Activated T-helper 1 cell treated with anti-CD3 and anti-CD28 coated beads, Interleukin-12 subunit alpha, Interleukin-12 subunit beta, Interleukin-2, Interleukin-4 antibody, amounts not matched to agents 30 ng/mL and 10 ng/mL and 1 ng/mL, durations not matched to agents 14 hours and 24 hours and 36 hours (primary cell): ENCODE results near the gene ABCA8. TPM values are rescaled to one million over a fixed set of nuclear protein-coding genes. Genes with fewer than 3 reads are reported as not detected.

Source experiments
- DNase-seq: peaks from one replicate; pipeline ENCODE4 v3.0.0; 2021; ENCODE audit warnings: low spot score
- H3K27ac Mint-ChIP-seq: one replicate; pipeline ENCODE4 v1.8.0; 2021; ENCODE audit warnings: mild to moderate bottlenecking, mixed read lengths
- H3K27me3 Mint-ChIP-seq: one replicate; pipeline ENCODE4 v1.8.0; 2022; ENCODE audit warnings: mild to moderate bottlenecking, moderate library complexity, mixed read lengths; ENCODE audit not compliant: insufficient read depth
- H3K36me3 Mint-ChIP-seq: one replicate; pipeline ENCODE4 v1.8.0; 2021; ENCODE audit warnings: low read depth, mixed read lengths
- H3K4me1 Mint-ChIP-seq: one replicate; pipeline ENCODE4 v1.8.0; 2021; ENCODE audit warnings: low read depth, mixed read lengths
- H3K4me3 Mint-ChIP-seq: one replicate; pipeline ENCODE4 v1.8.0; 2021; ENCODE audit warnings: mild to moderate bottlenecking, moderate library complexity, mixed read lengths
- H3K9me3 Mint-ChIP-seq: one replicate; pipeline ENCODE4 v1.8.0; 2021; ENCODE audit warnings: mixed read lengths
- intact Hi-C: fragments of 100-400 bp; cut with micrococcal nuclease; formaldehyde crosslinking; loops from one replicate; pipeline ENCODE4 v1.15.1; 2024
- total RNA-seq: library from RNA; stranded (reverse); gene quantifications from 2 replicates; pipeline ENCODE4 v1.2.3, GENCODE V29; 2022

The ABCA8 gene
- total RNA-seq, 1 donor from 2014 or later: not detected

GRCh38 chr17:68927516-68927915, 27.7 kb downstream of the ABCA8 start:
- intact Hi-C loops: no loop called here
- no peak overlapping the region for H3K4me3 Mint-ChIP-seq
- H3K9me3 Mint-ChIP-seq: no peaks in the 10 kb centered on the region
- H3K36me3 Mint-ChIP-seq: no peaks in the 10 kb centered on the region
- no peak for DNase-seq
- H3K27ac Mint-ChIP-seq: no peak overlapping the region
- H3K4me1 Mint-ChIP-seq: no peaks in the 10 kb centered on the region
- H3K27me3 Mint-ChIP-seq: no peaks in the 10 kb centered on the region

- intact Hi-C loops: no loop called here
- H3K27me3 Mint-ChIP-seq: no peaks in the 10 kb centered on the region
- H3K27ac Mint-ChIP-seq: no peak overlapping the region
- DNase-seq: no peak
- no peaks in the 10 kb centered on the region for H3K36me3 Mint-ChIP-seq
- no peaks in the 10 kb centered on the region for H3K9me3 Mint-ChIP-seq
- no peak overlapping the region for H3K4me3 Mint-ChIP-seq
- H3K4me1 Mint-ChIP-seq: no peaks in the 10 kb centered on the region
These were observed 30.1 kb downstream of the ABCA8 start for GRCh38 chr17:68924793-68925720.

GRCh38 chr17:68910789-68911431, 44.3 kb downstream of the ABCA8 start:
- Mint-ChIP-seq H3K27ac (no peak overlapping the region), H3K9me3 (no peaks in the 10 kb centered on the region), H3K27me3 (peaks cover 2% of the 10 kb centered on the region), H3K4me3 (no peak overlapping the region), H3K4me1 (no peaks in the 10 kb centered on the region), H3K36me3 (no peaks in the 10 kb centered on the region)
- intact Hi-C loops: no loop called here
- no peak for DNase-seq

DNA sequence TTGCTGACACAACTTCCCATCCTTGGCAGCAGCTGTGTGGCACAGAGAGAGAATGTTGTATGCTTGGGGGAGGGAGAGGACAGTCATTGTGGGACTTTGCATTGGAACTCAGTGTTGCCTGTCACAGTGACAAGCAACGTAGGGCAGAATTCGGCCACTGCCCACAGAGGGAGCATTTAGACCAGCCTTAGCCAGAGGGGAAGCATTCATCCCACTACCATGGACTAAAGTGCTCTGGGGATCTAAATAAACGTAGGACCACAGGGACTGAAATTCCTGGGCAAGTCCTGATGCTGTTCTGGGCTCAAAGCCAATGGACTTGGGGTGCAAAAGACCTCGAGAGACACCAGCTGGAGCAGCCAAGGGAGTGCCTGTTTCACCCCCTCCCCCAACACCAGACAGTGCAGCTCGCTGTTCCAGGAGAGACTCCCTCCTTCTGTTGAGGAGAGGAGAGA, 44.9 kb downstream of the ABCA8 start:
- no peak overlapping the region for H3K27ac Mint-ChIP-seq
- no peaks in the 10 kb centered on the region for H3K4me1 Mint-ChIP-seq
- no peaks in the 10 kb centered on the region for H3K9me3 Mint-ChIP-seq
- H3K36me3 Mint-ChIP-seq: no peaks in the 10 kb centered on the region
- no peak overlapping the region for H3K4me3 Mint-ChIP-seq
- no peak for DNase-seq
- H3K27me3 Mint-ChIP-seq: peaks cover 2% of the 10 kb centered on the region
- intact Hi-C loops: no loop called here

DNA sequence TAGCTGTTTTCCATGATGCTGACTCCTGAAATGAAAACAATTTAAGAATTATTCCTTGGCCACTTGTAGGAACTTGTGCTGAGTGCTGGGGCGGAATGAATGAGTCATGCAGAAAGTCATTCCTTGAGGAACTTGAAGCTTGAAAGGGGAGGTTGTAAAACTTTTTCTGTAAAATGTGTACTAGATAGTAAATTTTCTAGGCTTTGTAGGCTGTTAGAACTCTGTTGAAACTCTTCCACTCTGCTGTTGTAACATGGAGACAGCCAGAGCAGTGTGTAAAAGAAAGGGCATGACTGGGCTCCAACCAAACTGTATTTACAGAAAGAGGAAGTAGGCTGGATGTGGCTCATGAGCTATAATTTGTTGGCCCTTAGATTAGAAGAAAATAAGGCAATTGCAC, 46.1 kb downstream of the ABCA8 start:
- no peaks in the 10 kb centered on the region for H3K36me3 Mint-ChIP-seq
- H3K27me3 Mint-ChIP-seq: peaks cover 2% of the 10 kb centered on the region
- no peaks in the 10 kb centered on the region for H3K9me3 Mint-ChIP-seq
- no peaks in the 10 kb centered on the region for H3K4me1 Mint-ChIP-seq
- H3K27ac Mint-ChIP-seq: no peak overlapping the region
- intact Hi-C loops: no loop called here
- no peak for DNase-seq
- no peak overlapping the region for H3K4me3 Mint-ChIP-seq

- no peaks in the 10 kb centered on the region for H3K4me1 Mint-ChIP-seq
- no peak for DNase-seq
- no peaks in the 10 kb centered on the region for H3K9me3 Mint-ChIP-seq
- intact Hi-C loops: no loop called here
- H3K36me3 Mint-ChIP-seq: no peaks in the 10 kb centered on the region
- H3K27ac Mint-ChIP-seq: no peak overlapping the region
- no peak overlapping the region for H3K4me3 Mint-ChIP-seq
- H3K27me3 Mint-ChIP-seq: no peaks in the 10 kb centered on the region
These were observed 47.1 kb downstream of the ABCA8 start for GRCh38 chr17:68908045-68908444.

GRCh38 chr17:68906638-68907037, 48.6 kb downstream of the ABCA8 start:
- intact Hi-C loops: no loop called here
- Mint-ChIP-seq H3K36me3 (no peaks in the 10 kb centered on the region), H3K4me3 (no peak overlapping the region), H3K27ac (no peak overlapping the region), H3K27me3 (no peaks in the 10 kb centered on the region), H3K4me1 (no peaks in the 10 kb centered on the region), H3K9me3 (no peaks in the 10 kb centered on the region)
- no peak for DNase-seq

DNA sequence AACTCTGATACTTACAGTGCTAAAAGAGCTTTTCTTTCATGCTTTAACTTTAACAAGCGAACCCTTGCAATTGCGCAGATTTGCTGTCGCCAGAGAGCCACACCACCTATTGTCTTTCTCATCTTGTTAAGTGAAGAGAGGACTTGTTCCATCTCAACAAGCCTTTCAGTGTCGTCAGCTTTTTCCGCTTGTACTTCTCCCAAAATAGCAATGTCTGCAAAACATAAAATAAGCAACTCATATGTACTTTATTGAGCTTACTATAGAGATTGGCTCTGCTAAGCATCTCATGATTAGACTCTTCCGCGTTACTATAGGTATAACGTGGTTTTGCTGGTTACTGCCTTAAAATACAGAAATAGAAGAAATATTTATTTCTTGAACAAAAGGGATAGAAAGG, 51.9 kb downstream of the ABCA8 start:
- Mint-ChIP-seq H3K4me3 (no peak overlapping the region), H3K9me3 (no peaks in the 10 kb centered on the region), H3K4me1 (no peaks in the 10 kb centered on the region), H3K36me3 (no peaks in the 10 kb centered on the region), H3K27ac (no peak overlapping the region), H3K27me3 (no peaks in the 10 kb centered on the region)
- intact Hi-C loops: no loop called here
- DNase-seq: no peak

- Mint-ChIP-seq H3K27me3 (peaks cover 4% of the 10 kb centered on the region), H3K27ac (no peak overlapping the region), H3K4me3 (no peak overlapping the region), H3K36me3 (no peaks in the 10 kb centered on the region), H3K9me3 (peaks cover 4% of the 10 kb centered on the region), H3K4me1 (no peaks in the 10 kb centered on the region)
- no peak for DNase-seq
- intact Hi-C loops: no loop called here
These were observed 57.6 kb downstream of the ABCA8 start for GRCh38 chr17:68897557-68897956.

GRCh38 chr17:68892658-68893057, 62.5 kb downstream of the ABCA8 start:
- Mint-ChIP-seq H3K27me3 (peaks cover 4% of the 10 kb centered on the region), H3K4me3 (no peak overlapping the region), H3K9me3 (peaks cover 4% of the 10 kb centered on the region), H3K4me1 (no peaks in the 10 kb centered on the region), H3K36me3 (no peaks in the 10 kb centered on the region), H3K27ac (no peak overlapping the region)
- intact Hi-C loops: no loop called here
- no peak for DNase-seq

- Mint-ChIP-seq H3K36me3 (no peaks in the 10 kb centered on the region), H3K27me3 (peaks cover 4% of the 10 kb centered on the region), H3K9me3 (peaks cover 4% of the 10 kb centered on the region), H3K4me3 (no peak overlapping the region), H3K27ac (no peak overlapping the region), H3K4me1 (no peaks in the 10 kb centered on the region)
- intact Hi-C loops: no loop called here
- no peak for DNase-seq
These were observed 63.0 kb downstream of the ABCA8 start for GRCh38 chr17:68892193-68892592.

DNA sequence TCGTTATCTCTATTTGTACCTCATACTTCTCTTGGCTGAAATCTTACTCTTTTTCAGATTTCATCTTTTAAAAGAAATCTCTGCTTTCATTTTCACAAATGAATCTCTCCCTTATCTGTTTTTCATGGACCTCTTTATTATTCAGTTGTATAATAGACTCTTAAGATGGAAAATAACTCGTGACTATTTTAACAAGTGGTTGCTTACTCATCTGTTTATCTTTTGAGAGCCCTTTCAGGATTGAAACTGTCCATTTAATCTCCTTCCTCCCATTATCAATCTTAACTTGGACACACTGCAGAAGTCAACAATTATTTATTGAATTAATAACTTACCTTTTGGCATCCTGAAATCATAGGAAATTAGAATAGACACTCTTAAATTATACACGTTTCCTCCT, 68.8 kb downstream of the ABCA8 start:
- no peaks in the 10 kb centered on the region for H3K9me3 Mint-ChIP-seq
- no peak overlapping the region for H3K27ac Mint-ChIP-seq
- intact Hi-C loops: no loop called here
- H3K27me3 Mint-ChIP-seq: no peaks in the 10 kb centered on the region
- DNase-seq: no peak
- H3K36me3 Mint-ChIP-seq: no peaks in the 10 kb centered on the region
- H3K4me1 Mint-ChIP-seq: no peaks in the 10 kb centered on the region
- no peak overlapping the region for H3K4me3 Mint-ChIP-seq

GRCh38 chr17:68884888-68885287, 70.3 kb downstream of the ABCA8 start:
- Mint-ChIP-seq H3K36me3 (no peaks in the 10 kb centered on the region), H3K4me3 (no peak overlapping the region), H3K27me3 (no peaks in the 10 kb centered on the region), H3K4me1 (no peaks in the 10 kb centered on the region), H3K9me3 (no peaks in the 10 kb centered on the region), H3K27ac (no peak overlapping the region)
- intact Hi-C loops: no loop called here
- no peak for DNase-seq
